ENCODE measurements around the gene ADM5.

The ADM5 gene

GRCh38 chr19:49655570-49656455 is 33.6 kb upstream of the ADM5 start:
- no peak overlapping the region for H3K4me3 ChIP-seq (replicated peaks; ENCODE audit: insufficient read depth, low read length)
- no peaks in the 10 kb centered on the region for H3K27me3 ChIP-seq (ENCODE audit: insufficient read depth, poor library complexity, severe bottlenecking)
- no peak for TF ChIP-seq POLR2AphosphoS5 (IDR thresholded peaks at IDR 0.05; ENCODE audit: low read depth)
- no peak for TF ChIP-seq SPI1 (IDR thresholded peaks at IDR 0.05; ENCODE audit: borderline replicate concordance, low read depth)
- TF ChIP-seq REST (IDR thresholded peaks at IDR 0.05; ENCODE audit: insufficient replicate concordance, low read depth) = no peak
- no peak for TF ChIP-seq CTCF (IDR thresholded peaks at IDR 0.05; ENCODE audit: insufficient read depth, low read length)
- TF ChIP-seq GABPA (IDR thresholded peaks at IDR 0.05; ENCODE audit: low read depth) = no peak
- no peak for DNase-seq (ENCODE audit: low read depth in 1 of 2, low spot score in 1 of 2)
- no peak overlapping the region for H3K27ac ChIP-seq (replicated peaks)

GRCh38 chr19:49656456-49657109 is 32.8 kb upstream of the ADM5 start:
- H3K27ac ChIP-seq (replicated peaks) = no peak overlapping the region
- H3K4me3 ChIP-seq (replicated peaks; ENCODE audit: insufficient read depth, low read length) = no peak overlapping the region
- TF ChIP-seq REST (IDR thresholded peaks at IDR 0.05; ENCODE audit: insufficient replicate concordance, low read depth) (no peak), GABPA (IDR thresholded peaks at IDR 0.05; ENCODE audit: low read depth) (no peak), CTCF (IDR thresholded peaks at IDR 0.05; ENCODE audit: insufficient read depth, low read length) (no peak), POLR2AphosphoS5 (IDR thresholded peaks at IDR 0.05; ENCODE audit: low read depth) (no peak), SPI1 (IDR thresholded peaks at IDR 0.05; ENCODE audit: borderline replicate concordance, low read depth) (no peak)
- H3K27me3 ChIP-seq (ENCODE audit: insufficient read depth, poor library complexity, severe bottlenecking) = no peaks in the 10 kb centered on the region
- DNase-seq (ENCODE audit: low read depth in 1 of 2, low spot score in 1 of 2) = no peak

- Histone ChIP-seq H3K27me3 (ENCODE audit: insufficient read depth, poor library complexity, severe bottlenecking) (no peaks in the 10 kb centered on the region), H3K4me3 (replicated peaks; ENCODE audit: insufficient read depth, low read length) (no peak overlapping the region), H3K27ac (replicated peaks) (no peak overlapping the region)
- no peak for DNase-seq (ENCODE audit: low read depth in 1 of 2, low spot score in 1 of 2)
- TF ChIP-seq POLR2AphosphoS5 (IDR thresholded peaks at IDR 0.05; ENCODE audit: low read depth) = no peak
- TF ChIP-seq CTCF (IDR thresholded peaks at IDR 0.05; ENCODE audit: insufficient read depth, low read length) = no peak
- no peak for TF ChIP-seq SPI1 (IDR thresholded peaks at IDR 0.05; ENCODE audit: borderline replicate concordance, low read depth)
- TF ChIP-seq REST (IDR thresholded peaks at IDR 0.05; ENCODE audit: insufficient replicate concordance, low read depth) = no peak
- TF ChIP-seq GABPA (IDR thresholded peaks at IDR 0.05; ENCODE audit: low read depth) = no peak
Measured at GRCh38 chr19:49657493-49658138, 31.8 kb upstream of the ADM5 start.
